Measurements from ENCODE around the gene KLHL21.

KLHL21 gene

DNA sequence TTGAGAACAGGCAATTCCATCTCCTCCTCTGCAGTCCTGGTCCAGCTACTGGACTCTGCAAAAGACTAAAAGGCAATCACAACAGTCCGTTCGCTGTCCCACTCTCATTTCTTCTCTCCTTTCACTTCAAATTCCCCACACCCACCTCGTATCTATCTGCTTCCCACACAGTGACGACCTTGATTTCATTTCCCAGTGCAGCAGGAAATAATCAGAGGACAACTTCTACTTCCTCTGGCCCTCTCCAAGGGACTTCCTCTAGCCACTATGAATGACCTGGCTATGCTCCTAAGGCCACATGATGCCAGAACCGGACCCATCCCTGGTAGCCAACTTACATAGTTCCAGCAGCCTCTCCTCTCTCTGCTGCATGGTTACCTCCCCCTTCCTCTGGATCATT, 56.3 kb downstream of the KLHL21 start:
- no peak for DNase-seq

DNA sequence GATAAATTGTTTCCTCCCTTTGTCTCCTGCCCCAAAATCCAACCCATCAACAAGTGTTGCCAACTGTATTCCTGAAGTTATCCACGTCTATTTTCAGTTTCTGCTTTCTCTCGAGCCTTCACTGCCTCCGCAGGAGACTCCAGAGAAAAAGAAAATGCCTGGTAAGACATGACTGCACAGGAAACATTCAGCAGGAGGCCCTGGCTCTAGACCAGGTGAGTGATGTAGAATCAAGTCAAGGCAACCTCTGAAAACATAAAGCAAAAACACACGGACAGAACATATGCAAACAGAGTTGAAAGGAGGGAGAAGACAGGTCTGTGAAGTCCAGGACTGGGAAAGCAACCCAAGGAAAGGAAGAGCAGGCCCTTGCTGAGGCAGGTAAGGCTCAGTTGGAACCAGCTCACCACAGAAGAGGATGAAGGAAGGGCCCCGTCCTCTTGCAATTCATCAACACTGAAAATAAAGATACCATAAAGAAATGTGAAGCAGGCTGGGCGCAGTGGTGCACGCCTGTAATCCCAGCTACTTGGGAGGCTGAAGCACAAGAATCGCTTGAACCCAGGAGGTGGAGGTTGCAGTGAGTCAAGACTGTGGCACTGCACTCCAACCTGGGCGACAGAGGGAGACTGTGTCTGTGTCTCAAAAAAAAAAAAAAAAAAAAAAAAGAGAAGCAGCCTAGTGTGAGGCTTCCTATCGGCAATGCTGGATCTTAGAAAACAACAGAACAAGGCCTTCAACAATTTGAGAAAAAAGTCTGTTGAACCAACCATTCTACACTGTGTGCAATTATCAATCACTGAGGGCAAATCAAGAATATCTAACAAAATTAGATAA, 57.2 kb downstream of the KLHL21 start:
- DNase-seq, result no peak

DNA sequence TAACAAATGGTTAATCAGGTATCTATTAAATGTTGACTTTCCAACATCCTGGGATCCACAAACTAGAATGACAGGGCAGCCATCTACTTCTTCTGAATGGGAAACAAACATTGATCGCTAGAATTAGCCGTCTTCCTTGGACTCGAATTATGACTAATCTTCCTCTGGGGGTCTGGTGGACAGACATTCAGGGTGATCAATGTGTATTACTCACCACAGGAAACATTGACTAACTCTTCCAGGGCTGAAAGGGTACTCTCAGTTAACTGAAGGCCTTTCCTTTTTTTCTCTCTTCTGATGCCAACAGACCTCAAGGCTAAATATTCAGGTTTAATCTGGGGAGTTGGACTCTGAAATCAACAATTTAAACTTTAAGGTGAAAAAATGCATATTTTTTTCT, 57.8 kb downstream of the KLHL21 start:
- DNase-seq, result no peak

All from GDM1 (cell line).